GM18909 (cell line): ENCODE measurements around the gene RAB3A.
"Not testable (repeated sequence)": the region's sequence is repeated elsewhere in the genome, so short reads cannot be mapped to it uniquely, and the experiment has no call there.

Source experiments
- ATAC-seq: cut with Tn5 transposase; IDR thresholded peaks from one replicate; pipeline ENCODE4 v1.9.1; 2021; ENCODE audit warnings: mild to moderate bottlenecking; ENCODE audit not compliant: unreplicated experiment, poor library complexity

RAB3A gene

GRCh38 chr19:18172331-18173053 lies 31.4 kb downstream of the RAB3A start:
- no peak for ATAC-seq

DNA sequence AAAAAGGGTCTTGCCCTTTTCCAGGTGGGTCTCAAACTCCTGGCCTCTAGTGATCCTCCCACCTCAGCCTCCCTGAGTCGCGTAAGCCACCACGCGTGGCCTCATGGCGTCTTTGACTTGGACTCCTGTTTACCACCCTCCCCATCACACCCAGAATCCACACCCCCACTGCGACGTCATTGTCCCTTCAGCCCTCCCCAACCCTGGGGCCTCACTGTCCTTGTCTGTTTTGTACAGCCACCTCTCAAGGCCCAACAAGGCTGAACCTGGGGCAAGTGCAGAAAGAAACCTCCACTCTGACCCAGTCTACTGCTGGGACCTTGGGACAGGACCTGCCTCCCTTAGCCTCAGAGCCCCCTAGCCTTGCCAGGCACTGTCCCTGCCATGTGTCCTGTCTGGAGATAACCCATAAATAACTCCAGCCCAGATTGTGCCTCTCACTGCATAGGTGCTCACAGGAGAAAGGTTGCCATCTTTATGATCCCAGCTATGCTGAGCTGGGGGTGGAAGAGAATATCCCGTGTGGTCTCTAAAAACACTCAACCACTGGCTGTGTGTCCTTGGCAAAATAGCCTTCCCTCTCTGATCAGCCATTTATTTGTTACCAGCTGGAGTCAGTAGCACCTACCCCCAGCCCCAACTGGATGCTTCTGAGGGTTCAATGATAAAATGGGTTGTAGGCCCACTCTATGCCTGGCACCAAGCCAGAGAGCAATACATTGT lies 32.1 kb downstream of the RAB3A start:
- no peak for ATAC-seq

GRCh38 chr19:18170714-18171255 lies 33.1 kb downstream of the RAB3A start:
- no peak for ATAC-seq

GRCh38 chr19:18168673-18169381 lies 35.0 kb downstream of the RAB3A start:
- no peak for ATAC-seq

GRCh38 chr19:18167975-18168645 lies 35.7 kb downstream of the RAB3A start:
- no peak for ATAC-seq

GRCh38 chr19:18167011-18167410 lies 36.8 kb downstream of the RAB3A start:
- no peak for ATAC-seq

- no peak for ATAC-seq
These were observed 37.9 kb downstream of the RAB3A start for GRCh38 chr19:18165794-18166544.

DNA sequence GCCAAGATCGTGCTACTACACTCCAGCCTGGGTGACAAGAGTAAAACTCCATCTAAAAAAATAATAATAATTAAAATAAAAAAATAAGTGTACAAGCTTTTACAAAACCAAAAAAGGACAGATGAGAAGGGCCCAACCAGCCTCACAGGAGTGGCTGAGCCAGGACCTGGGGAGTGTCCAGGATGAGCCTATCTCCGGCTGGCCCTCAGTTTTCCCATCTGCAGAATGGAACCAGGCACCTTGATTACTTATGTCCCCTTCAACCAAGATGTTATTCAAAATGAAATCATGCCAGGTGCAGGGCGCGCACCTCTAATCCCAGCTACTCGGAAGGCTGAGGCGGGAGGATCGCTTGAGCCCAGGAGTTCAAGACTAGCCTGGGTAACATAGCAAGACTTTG lies 39.8 kb downstream of the RAB3A start:
- no peak for ATAC-seq

DNA sequence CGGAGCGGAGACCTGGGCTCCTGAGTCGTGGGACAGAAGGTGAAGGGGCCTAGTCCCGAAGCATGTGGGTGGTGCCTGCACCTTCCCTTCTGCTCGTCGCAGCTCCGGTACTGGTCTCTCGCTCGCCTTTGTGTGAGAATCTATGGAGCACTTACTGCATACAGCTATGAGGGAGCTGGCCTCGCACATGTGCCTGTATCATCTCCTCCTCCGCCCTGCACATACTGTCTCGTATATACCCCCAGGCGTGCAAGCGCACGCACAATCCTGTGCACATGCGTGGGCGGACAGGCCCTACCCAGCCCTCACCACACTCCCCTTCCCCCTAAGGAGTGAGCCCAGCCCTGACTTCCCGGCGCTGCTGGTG lies 42.2 kb downstream of the RAB3A start:
- ATAC-seq = peak; percentile 27

- peak; percentile 71 for ATAC-seq
These were observed 42.7 kb downstream of the RAB3A start for GRCh38 chr19:18160971-18161635.

- no peak for ATAC-seq
These were observed 43.3 kb downstream of the RAB3A start for GRCh38 chr19:18160493-18160970.

DNA sequence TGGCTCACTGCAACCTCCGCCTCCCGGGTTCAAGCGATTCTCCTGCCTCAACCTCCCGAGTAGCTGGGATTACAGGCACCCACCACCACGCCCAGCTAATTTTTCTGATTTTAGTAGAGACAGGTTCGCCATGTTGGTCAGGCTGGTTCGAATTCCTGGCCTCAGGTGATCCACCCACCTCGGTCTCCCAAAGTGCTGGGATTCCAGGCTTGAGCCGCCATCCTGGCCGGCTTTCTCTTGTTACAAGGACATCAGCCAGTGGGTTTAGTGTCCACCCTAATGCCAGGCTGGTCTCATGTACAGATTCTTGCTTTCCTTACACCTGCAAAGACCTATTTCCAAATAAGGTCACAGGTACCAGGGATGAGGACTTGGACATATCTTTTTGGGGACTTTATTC lies 44.0 kb downstream of the RAB3A start:
- no peak for ATAC-seq

GRCh38 chr19:18159059-18159616 lies 44.7 kb downstream of the RAB3A start:
- ATAC-seq = not testable (repeated sequence)

- no peak for ATAC-seq
These were observed 45.4 kb downstream of the RAB3A start for GRCh38 chr19:18158467-18158866.

GRCh38 chr19:18157465-18158063 lies 46.3 kb downstream of the RAB3A start:
- no peak for ATAC-seq

DNA sequence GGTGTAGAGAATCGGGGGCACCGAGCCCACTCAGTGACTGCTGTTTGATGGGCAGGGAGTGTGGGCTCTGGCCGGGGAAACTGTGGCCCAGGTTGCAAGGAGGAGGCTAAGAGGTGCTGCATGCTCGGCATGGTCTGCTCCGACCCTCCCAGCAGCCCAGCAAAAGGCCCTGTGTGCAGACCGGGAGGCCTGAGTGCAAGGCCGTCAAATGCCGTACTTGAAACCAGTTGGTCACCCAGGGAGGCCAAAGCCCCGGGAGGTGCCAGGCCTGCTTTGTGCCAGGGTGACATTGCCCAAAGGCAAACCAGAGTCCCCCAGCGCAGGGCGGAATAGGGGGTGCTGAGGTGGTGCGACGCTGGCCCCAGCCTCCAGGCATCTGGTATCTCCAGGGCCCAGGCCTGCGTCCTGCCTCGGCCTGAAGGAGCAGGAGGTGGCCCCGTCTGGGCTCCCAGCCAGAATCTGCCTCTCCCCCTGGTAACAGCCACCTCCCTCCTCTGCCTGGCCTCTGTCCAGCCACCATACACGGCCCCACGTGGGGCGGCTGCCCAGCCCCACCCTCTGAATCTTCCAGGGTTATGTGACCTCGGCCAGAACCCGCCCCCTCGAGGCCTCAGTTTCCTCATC lies 46.9 kb downstream of the RAB3A start:
- no peak for ATAC-seq

DNA sequence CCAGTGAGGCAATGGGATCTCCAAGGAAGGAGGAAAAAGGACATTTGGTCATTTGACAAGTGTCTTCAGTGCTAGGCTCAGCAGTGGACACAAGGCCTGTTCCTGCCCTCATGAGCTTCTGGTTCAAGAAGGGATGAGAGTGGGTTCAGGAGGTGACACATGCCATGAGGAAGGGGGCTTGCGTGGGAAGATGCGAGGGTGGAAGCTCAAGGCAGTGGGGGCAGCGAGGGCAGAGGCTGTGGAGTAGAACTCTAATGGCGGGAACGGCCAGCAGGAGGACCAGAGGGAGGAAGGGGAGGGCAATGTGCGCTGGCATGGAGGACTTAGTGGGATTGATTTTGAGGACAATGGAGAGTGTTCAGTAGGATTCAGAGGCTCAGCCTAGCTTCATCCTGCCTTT lies 47.6 kb downstream of the RAB3A start:
- ATAC-seq = no peak
